NCI-H128 (cell line): Measurements from ENCODE around the gene PSG2.
"Not testable (repeated sequence)": the region's sequence is repeated elsewhere in the genome, so short reads cannot be mapped to it uniquely, and the experiment has no call there.

Experiments used
- DNase-seq: peaks from one replicate; lab custom pipeline; 2025; ENCODE audit not compliant: unreplicated experiment; lab: John Stamatoyannopoulos, UW

PSG2 gene

GRCh38 chr19:43082601-43083000 lies at the start of gene PSG2:
PSG2 (minus strand) TSS chr19:43082701; CDS start chr19:43082569, 132 bp downstream.
- DNase-seq: not testable (repeated sequence)

- DNase-seq: not testable (repeated sequence)
Observed at GRCh38 chr19:43131281-43131842, 48.9 kb upstream of the PSG2 start.

- not testable (repeated sequence) for DNase-seq
Observed at GRCh38 chr19:43129197-43129596, 46.7 kb upstream of the PSG2 start.

GRCh38 chr19:43127336-43127735 lies 44.8 kb upstream of the PSG2 start:
- DNase-seq: not testable (repeated sequence)

GRCh38 chr19:43126720-43127119 lies 44.2 kb upstream of the PSG2 start:
- no peak for DNase-seq

GRCh38 chr19:43124360-43124759 lies 41.9 kb upstream of the PSG2 start:
- DNase-seq: no peak

GRCh38 chr19:43120433-43121026 lies 38.0 kb upstream of the PSG2 start:
- not testable (repeated sequence) for DNase-seq

GRCh38 chr19:43119526-43119925 lies 37.0 kb upstream of the PSG2 start:
- DNase-seq: not testable (repeated sequence)

- not testable (repeated sequence) for DNase-seq
Observed at GRCh38 chr19:43116421-43116820, 33.9 kb upstream of the PSG2 start.

- not testable (repeated sequence) for DNase-seq
Observed at GRCh38 chr19:43115548-43115947, 33.0 kb upstream of the PSG2 start.

GRCh38 chr19:43115064-43115463 lies 32.6 kb upstream of the PSG2 start:
- DNase-seq: not testable (repeated sequence)

GRCh38 chr19:43114626-43115025 lies 32.1 kb upstream of the PSG2 start:
- DNase-seq: not testable (repeated sequence)

GRCh38 chr19:43107401-43107800 lies 24.9 kb upstream of the PSG2 start:
- not testable (repeated sequence) for DNase-seq

GRCh38 chr19:43105496-43105895 lies 23.0 kb upstream of the PSG2 start:
- no peak for DNase-seq

GRCh38 chr19:43104215-43104850 lies 21.8 kb upstream of the PSG2 start:
- not testable (repeated sequence) for DNase-seq

- no peak for DNase-seq
Observed at GRCh38 chr19:43101950-43102349, 19.4 kb upstream of the PSG2 start.

- DNase-seq: not testable (repeated sequence)
Observed at GRCh38 chr19:43098416-43098815, 15.9 kb upstream of the PSG2 start.

- DNase-seq: not testable (repeated sequence)
Observed at GRCh38 chr19:43087702-43088340, 5.3 kb upstream of the PSG2 start.

- DNase-seq: not testable (repeated sequence)
Observed at GRCh38 chr19:43085796-43086530, 3.5 kb upstream of the PSG2 start.

GRCh38 chr19:43084196-43084832 lies 1.8 kb upstream of the PSG2 start:
- DNase-seq: not testable (repeated sequence)

- not testable (repeated sequence) for DNase-seq
Observed at GRCh38 chr19:43083721-43084120, 1.2 kb upstream of the PSG2 start.
